HepG2 (cell line): ENCODE results near the gene PSMD5. TPM values are rescaled to one million over a fixed set of nuclear protein-coding genes. Genes with fewer than 3 reads are reported as not detected.

ENCODE experiments used
- ARNT ChIP-seq: fragments of 450-650 bp; IDR thresholded peaks from 2 replicates; pipeline ENCODE4 v1.6.1; 2017
- ARNT2 ChIP-seq: sonication (generic); formaldehyde crosslinking; IDR thresholded peaks from 2 replicates; pipeline ENCODE4 v1.8.0; 2022; ENCODE audit warnings: mild to moderate bottlenecking, low read depth, missing genetic modification reagents, moderate library complexity
- BORCS8-MEF2B ChIP-seq: sonication (generic); formaldehyde crosslinking; IDR thresholded peaks from 2 replicates; pipeline ENCODE4 v1.8.0; 2022; ENCODE audit warnings: mild to moderate bottlenecking, missing genetic modification reagents
- ETV5 ChIP-seq: IDR thresholded peaks from 2 replicates; pipeline ENCODE4 v1.6.1; 2018; ENCODE audit warnings: missing biosample characterization, missing genetic modification reagents, inconsistent platforms, borderline replicate concordance
- FOXO1 ChIP-seq: sonication (generic); formaldehyde crosslinking; IDR thresholded peaks from 2 replicates; pipeline ENCODE4 v1.4.0; 2020; ENCODE audit warnings: missing genetic modification reagents
- GATA4 ChIP-seq: sonication (generic); IDR thresholded peaks from 2 replicates; pipeline ENCODE4 v1.6.1; 2016; ENCODE audit warnings: antibody characterized with exemption, low read depth, borderline replicate concordance
- MZF1 ChIP-seq: sonication (generic); formaldehyde crosslinking; IDR thresholded peaks from 2 replicates; pipeline ENCODE4 v1.8.1; 2023; ENCODE audit warnings: mild to moderate bottlenecking, missing genetic modification reagents, borderline replicate concordance
- NKX3-1 ChIP-seq: sonication (generic); formaldehyde crosslinking; IDR thresholded peaks from 2 replicates; pipeline ENCODE4 v1.5.0; 2020; ENCODE audit warnings: missing genetic modification reagents
- RCOR2 ChIP-seq: IDR thresholded peaks from 2 replicates; pipeline ENCODE4 v1.6.1; 2016; ENCODE audit warnings: missing biosample characterization, missing genetic modification reagents
- RFXANK ChIP-seq: IDR thresholded peaks from 2 replicates; pipeline ENCODE4 v1.6.1; 2016
- SNAI1 ChIP-seq: sonication (generic); formaldehyde crosslinking; IDR thresholded peaks from 2 replicates; pipeline ENCODE4 v1.5.0; 2020; ENCODE audit warnings: mild to moderate bottlenecking, missing genetic modification reagents, borderline replicate concordance
- TMF1 ChIP-seq: sonication (generic); formaldehyde crosslinking; IDR thresholded peaks from 2 replicates; pipeline ENCODE4 v1.8.1; 2022; ENCODE audit warnings: low read depth, missing genetic modification reagents
- ZFP37 ChIP-seq: sonication (generic); formaldehyde crosslinking; IDR thresholded peaks from 2 replicates; pipeline ENCODE4 v1.4.0; 2020; ENCODE audit warnings: missing genetic modification reagents, borderline replicate concordance
- ZMAT3 ChIP-seq: sonication (generic); formaldehyde crosslinking; conservative IDR thresholded peaks from 2 replicates; pipeline ENCODE4 v1.7.0; 2021; ENCODE audit warnings: missing genetic modification reagents
- ZNF619 ChIP-seq: sonication (generic); formaldehyde crosslinking; IDR thresholded peaks from 2 replicates; pipeline ENCODE4 v1.4.0; 2020; ENCODE audit warnings: mild to moderate bottlenecking, missing genetic modification reagents
- ZNF792 ChIP-seq: IDR thresholded peaks from 2 replicates; pipeline ENCODE4 v1.6.1; 2016
- polyA plus RNA-seq, 8 experiments: library from polyadenylated mRNA; depleted of rRNA in 3 of 8; stranded (reverse) in 7 of 8; unstranded in 1 of 8; fragments of >200 nt; fragmentation: Illumina TruSeq in 4 of 8; extraction: Trizol in 4 of 8; gene quantifications; 2 replicates each; pipeline versions ENCODE4 v1.2.1 to v1.2.3, GENCODE V29; 2011 to 2016; ENCODE audit warnings: low read depth in 4 of 8, missing spikeins in 1 of 8, mixed read lengths in 1 of 8; ENCODE audit not compliant: insufficient read depth in 1 of 8
- total RNA-seq, 5 experiments: library from RNA; depleted of rRNA; stranded (reverse); fragments of >200 nt; fragmentation: Illumina TruSeq; extraction: Trizol; gene quantifications; 2 replicates each; pipeline ENCODE4 v1.2.3, GENCODE V29; 2016; ENCODE audit warnings: low read depth in 1 of 5
- TF ChIP-seq, protein P1 (sequence below): sonication (generic); formaldehyde crosslinking; IDR thresholded peaks from 2 replicates; pipeline ENCODE4 v1.5.1; 2020; ENCODE audit warnings: missing genetic modification reagents, mild to moderate bottlenecking, borderline replicate concordance
- TF ChIP-seq, protein P2 (sequence below): sonication (generic); formaldehyde crosslinking; IDR thresholded peaks from 2 replicates; pipeline ENCODE4 v1.4.0; 2020; ENCODE audit warnings: mild to moderate bottlenecking, missing genetic modification reagents

The PSMD5 gene
- total and polyA plus RNA-seq, 2 of the 13 experiments (the other 11 are each of a cell fraction or from before 2014, with no cell fraction given), result 12.7 to 18.1 TPM

DNA sequence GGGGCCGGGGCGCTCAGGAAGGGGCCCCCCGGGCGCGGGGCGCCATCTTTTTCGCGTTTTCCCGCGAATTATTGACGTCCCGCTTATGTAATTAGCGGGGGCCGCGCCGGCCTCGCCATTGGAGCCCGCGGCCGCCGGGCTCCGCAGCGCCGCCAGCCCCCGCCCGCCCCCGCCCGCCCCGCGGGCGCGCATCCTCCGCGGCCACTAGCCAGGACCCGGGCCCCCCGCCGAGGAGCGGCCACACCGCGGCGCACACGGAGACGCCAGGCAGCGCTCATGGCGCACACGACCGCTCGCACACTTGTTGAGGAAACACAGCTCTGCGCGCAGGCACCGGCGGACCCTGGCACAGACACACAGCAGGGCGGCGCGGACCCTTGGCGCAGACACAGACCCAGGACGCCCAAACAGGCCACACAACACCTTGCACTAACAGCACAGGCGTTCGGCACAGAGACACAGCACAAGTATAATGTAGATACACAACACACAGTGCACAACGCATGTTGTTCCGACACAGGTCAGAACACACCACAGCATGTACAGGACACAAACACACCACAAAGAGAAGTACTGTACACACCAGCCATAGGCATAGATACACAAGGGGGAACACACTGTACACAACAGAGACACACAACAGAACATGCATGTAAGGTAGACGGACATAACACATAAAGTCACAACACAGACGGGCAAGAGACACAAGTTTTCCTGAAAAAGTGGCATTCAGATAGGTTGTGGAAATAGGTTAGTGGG lies 34.7 kb upstream of the PSMD5 start (continued):
- TF ChIP-seq SNAI1 (CRISPR knock-in tag), result no peak
- TF ChIP-seq RCOR2, result no peak
- TF ChIP-seq BORCS8-MEF2B, result 0 out of 2 replicates have a peak, but pooled peaks have one; percentile 28
- TF ChIP-seq, protein P1, sequence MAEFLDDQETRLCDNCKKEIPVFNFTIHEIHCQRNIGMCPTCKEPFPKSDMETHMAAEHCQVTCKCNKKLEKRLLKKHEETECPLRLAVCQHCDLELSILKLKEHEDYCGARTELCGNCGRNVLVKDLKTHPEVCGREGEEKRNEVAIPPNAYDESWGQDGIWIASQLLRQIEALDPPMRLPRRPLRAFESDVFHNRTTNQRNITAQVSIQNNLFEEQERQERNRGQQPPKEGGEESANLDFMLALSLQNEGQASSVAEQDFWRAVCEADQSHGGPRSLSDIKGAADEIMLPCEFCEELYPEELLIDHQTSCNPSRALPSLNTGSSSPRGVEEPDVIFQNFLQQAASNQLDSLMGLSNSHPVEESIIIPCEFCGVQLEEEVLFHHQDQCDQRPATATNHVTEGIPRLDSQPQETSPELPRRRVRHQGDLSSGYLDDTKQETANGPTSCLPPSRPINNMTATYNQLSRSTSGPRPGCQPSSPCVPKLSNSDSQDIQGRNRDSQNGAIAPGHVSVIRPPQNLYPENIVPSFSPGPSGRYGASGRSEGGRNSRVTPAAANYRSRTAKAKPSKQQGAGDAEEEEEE, result no peak
- TF ChIP-seq ARNT2, result no peak
- no peak for TF ChIP-seq MZF1 (CRISPR knock-in tag)
- 0 out of 2 replicates have a peak, but pooled peaks have one; percentile 6 for TF ChIP-seq ZMAT3
- no peak for TF ChIP-seq RFXANK (CRISPR knock-in tag)
- peak; percentile 65; the same call in 1 of the 2 replicates for TF ChIP-seq TMF1 (CRISPR knock-in tag)
- TF ChIP-seq FOXO1, result no peak; the same call in 1 of the 2 replicates
- TF ChIP-seq GATA4, result no peak
- TF ChIP-seq, protein P2, sequence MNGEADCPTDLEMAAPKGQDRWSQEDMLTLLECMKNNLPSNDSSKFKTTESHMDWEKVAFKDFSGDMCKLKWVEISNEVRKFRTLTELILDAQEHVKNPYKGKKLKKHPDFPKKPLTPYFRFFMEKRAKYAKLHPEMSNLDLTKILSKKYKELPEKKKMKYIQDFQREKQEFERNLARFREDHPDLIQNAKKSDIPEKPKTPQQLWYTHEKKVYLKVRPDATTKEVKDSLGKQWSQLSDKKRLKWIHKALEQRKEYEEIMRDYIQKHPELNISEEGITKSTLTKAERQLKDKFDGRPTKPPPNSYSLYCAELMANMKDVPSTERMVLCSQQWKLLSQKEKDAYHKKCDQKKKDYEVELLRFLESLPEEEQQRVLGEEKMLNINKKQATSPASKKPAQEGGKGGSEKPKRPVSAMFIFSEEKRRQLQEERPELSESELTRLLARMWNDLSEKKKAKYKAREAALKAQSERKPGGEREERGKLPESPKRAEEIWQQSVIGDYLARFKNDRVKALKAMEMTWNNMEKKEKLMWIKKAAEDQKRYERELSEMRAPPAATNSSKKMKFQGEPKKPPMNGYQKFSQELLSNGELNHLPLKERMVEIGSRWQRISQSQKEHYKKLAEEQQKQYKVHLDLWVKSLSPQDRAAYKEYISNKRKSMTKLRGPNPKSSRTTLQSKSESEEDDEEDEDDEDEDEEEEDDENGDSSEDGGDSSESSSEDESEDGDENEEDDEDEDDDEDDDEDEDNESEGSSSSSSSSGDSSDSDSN (CRISPR knock-in tag), result peak; percentile 61; the same call in 1 of the 2 replicates
- peak; percentile 52; the same call in 1 of the 2 replicates for TF ChIP-seq ETV5 (CRISPR knock-in tag)
- no peak for TF ChIP-seq NKX3-1 (CRISPR knock-in tag)
- no peak for TF ChIP-seq ARNT
- no peak for TF ChIP-seq ZFP37 (CRISPR knock-in tag)
- TF ChIP-seq ZNF792 (CRISPR knock-in tag), result no peak
- no peak for TF ChIP-seq ZNF619
